Ishikawa (cell line): Measurements from ENCODE around the gene CPAMD8.

ENCODE experiments used
- EP300 ChIP-seq: IDR thresholded peaks from 2 replicates; pipeline ENCODE4 v1.6.1; 2012; ENCODE audit warnings: borderline replicate concordance
- FOXM1 ChIP-seq: IDR thresholded peaks from 2 replicates; pipeline ENCODE4 v1.6.1; 2012; ENCODE audit warnings: low read depth, borderline replicate concordance
- REST ChIP-seq: IDR thresholded peaks from 2 replicates; pipeline ENCODE4 v1.6.1; 2012; ENCODE audit warnings: low read depth, mild to moderate bottlenecking
- TAF1 ChIP-seq: IDR thresholded peaks from 2 replicates; pipeline ENCODE4 v1.6.1; 2012; ENCODE audit warnings: low read depth, mild to moderate bottlenecking
- YY1 ChIP-seq: IDR thresholded peaks from 2 replicates; pipeline ENCODE4 v1.6.1; 2012; ENCODE audit warnings: low read depth
- TF ChIP-seq, protein P1 (sequence below): IDR thresholded peaks from 2 replicates; pipeline ENCODE4 v1.6.1; 2012

GRCh38 chr19:17048885-17049453 is 22.4 kb upstream of the CPAMD8 start:
- TF ChIP-seq FOXM1 (no peak), REST (no peak), EP300 (no peak), TAF1 (no peak), YY1 (no peak)
- TF ChIP-seq, protein P1, sequence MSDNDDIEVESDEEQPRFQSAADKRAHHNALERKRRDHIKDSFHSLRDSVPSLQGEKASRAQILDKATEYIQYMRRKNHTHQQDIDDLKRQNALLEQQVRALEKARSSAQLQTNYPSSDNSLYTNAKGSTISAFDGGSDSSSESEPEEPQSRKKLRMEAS, result no peak
